Neural progenitor cell (in vitro differentiated cells): ENCODE data around the gene STK24. TPM values are rescaled to one million over a fixed set of nuclear protein-coding genes. Genes with fewer than 3 reads are reported as not detected.

Source experiments
- DNase-seq: peaks from one replicate; pipeline ENCODE4 v3.0.0-alpha.2; 2016; ENCODE audit warnings: low spot score
- H2AFZ ChIP-seq: fragments of 200-600 bp; sonication (generic); replicated peaks from 2 replicates; pipeline ENCODE4 v1.6.1; 2016; ENCODE audit warnings: antibody characterized with exemption
- H3F3A ChIP-seq: fragments of 200-600 bp; sonication (generic); 2 replicates; pipeline ENCODE4 v1.6.1; 2016; ENCODE audit warnings: antibody characterized with exemption, low read depth
- H3K27ac ChIP-seq: fragments of 200-600 bp; sonication (generic); 2 replicates; pipeline ENCODE4 v1.5.1; 2016; ENCODE audit warnings: mild to moderate bottlenecking
- H3K27me3 ChIP-seq: fragments of 200-600 bp; sonication (generic); 2 replicates; pipeline ENCODE4 v1.6.1; 2016; ENCODE audit warnings: mild to moderate bottlenecking, moderate library complexity
- H3K36me3 ChIP-seq: fragments of 200-600 bp; sonication (generic); 2 replicates; pipeline ENCODE4 v1.5.1; 2016
- H3K4me1 ChIP-seq: fragments of 200-600 bp; sonication (generic); 2 replicates; pipeline ENCODE4 v1.6.1; 2016; ENCODE audit warnings: mixed run types
- H3K4me2 ChIP-seq: fragments of 200-600 bp; sonication (generic); 2 replicates; pipeline ENCODE4 v1.6.1; 2016
- H3K4me3 ChIP-seq: fragments of 200-600 bp; sonication (generic); 2 replicates; pipeline ENCODE4 v1.5.1; 2016
- H3K79me2 ChIP-seq: fragments of 200-600 bp; sonication (generic); 2 replicates; pipeline ENCODE4 v1.6.1; 2016; ENCODE audit warnings: low read depth
- H3K9ac ChIP-seq: fragments of 200-600 bp; sonication (generic); 2 replicates; pipeline ENCODE4 v1.6.1; 2016
- H3K9me3 ChIP-seq: fragments of 200-600 bp; sonication (generic); 2 replicates; pipeline ENCODE4 v1.5.1; 2016; ENCODE audit warnings: low read depth
- H4K20me1 ChIP-seq: fragments of 200-600 bp; sonication (generic); 2 replicates; pipeline ENCODE4 v1.6.1; 2016; ENCODE audit warnings: low read depth
- H3K27ac Mint-ChIP-seq: 3 replicates; pipeline ENCODE4 v1.8.0; 2021; ENCODE audit warnings: mixed read lengths
- H3K27me3 Mint-ChIP-seq: 2 replicates; pipeline ENCODE4 v1.8.0; 2022; ENCODE audit warnings: low read depth, mild to moderate bottlenecking, inconsistent platforms, moderate library complexity, mixed read lengths; ENCODE audit not compliant: insufficient read depth
- H3K36me3 Mint-ChIP-seq: 3 replicates; pipeline ENCODE4 v1.8.0; 2021; ENCODE audit warnings: mixed read lengths
- H3K4me1 Mint-ChIP-seq: 3 replicates; pipeline ENCODE4 v1.8.0; 2021; ENCODE audit warnings: mixed read lengths
- H3K4me3 Mint-ChIP-seq: 3 replicates; pipeline ENCODE4 v1.8.0; 2021; ENCODE audit warnings: mild to moderate bottlenecking, moderate library complexity, mixed read lengths
- H3K9me3 Mint-ChIP-seq: 3 replicates; pipeline ENCODE4 v1.8.0; 2020; ENCODE audit warnings: mixed read lengths
- CTCF ChIP-seq: fragments of 200-600 bp; sonication (generic); IDR thresholded peaks from 2 replicates; pipeline ENCODE4 v1.5.1; 2017; ENCODE audit warnings: antibody characterized with exemption, mild to moderate bottlenecking
- EZH2 ChIP-seq: fragments of 200-600 bp; sonication (generic); IDR thresholded peaks from 2 replicates; pipeline ENCODE4 v1.6.1; 2017; ENCODE audit warnings: antibody characterized with exemption, mild to moderate bottlenecking, moderate library complexity
- EZH2phosphoT487 ChIP-seq: fragments of 200-600 bp; sonication (generic); IDR thresholded peaks from 2 replicates; pipeline ENCODE4 v1.6.1; 2017; ENCODE audit warnings: antibody characterized with exemption
- total RNA-seq: library from RNA; depleted of rRNA; stranded (reverse); fragments of >200 nt; gene quantifications from 2 replicates; pipeline ENCODE4 v1.2.3, GENCODE V29; 2015; ENCODE audit warnings: low replicate concordance

Gene STK24
- total RNA-seq, 1 donor from 2014 or later = 330 TPM

DNA sequence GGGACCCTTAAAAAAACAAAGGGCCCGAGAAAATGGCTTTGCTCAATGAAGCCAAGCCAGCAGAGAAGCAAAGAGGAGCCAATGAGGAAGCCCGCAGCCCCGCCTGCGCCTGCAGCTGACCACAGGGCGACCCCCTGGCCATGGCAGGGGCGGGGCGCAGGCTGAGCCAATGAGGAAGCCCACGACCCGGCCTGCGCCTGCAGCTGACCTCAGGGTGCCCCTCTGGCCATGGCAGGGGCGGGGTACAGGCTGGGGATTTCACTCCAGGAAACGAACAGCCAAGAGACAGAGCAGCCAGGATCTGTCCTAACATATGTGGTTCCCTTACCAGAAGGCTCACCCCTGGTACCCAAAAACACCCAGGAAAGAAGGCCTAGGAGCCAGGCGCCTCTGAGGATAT, 101.4 kb downstream of the STK24 start:
- peaks cover 49% of the 10 kb centered on the region for H3K4me1 Mint-ChIP-seq
- TF ChIP-seq EZH2 = no peak
- TF ChIP-seq EZH2phosphoT487 = no peak
- TF ChIP-seq CTCF = no peak
- H3K4me1 ChIP-seq = peaks cover 49% of the 10 kb centered on the region
- peak overlapping the region; percentile 67 for H3K4me2 ChIP-seq
- no peaks in the 10 kb centered on the region for H3K9me3 ChIP-seq
- no peak overlapping the region for H3K27ac Mint-ChIP-seq
- no peaks in the 10 kb centered on the region for H3K36me3 ChIP-seq
- H3K4me3 Mint-ChIP-seq = no peak overlapping the region
- peaks cover 72% of the 10 kb centered on the region for H3K79me2 ChIP-seq
- H3K36me3 Mint-ChIP-seq = peaks cover 42% of the 10 kb centered on the region
- peaks cover 32% of the 10 kb centered on the region for H3F3A ChIP-seq
- H3K4me3 ChIP-seq = no peak overlapping the region
- DNase-seq = peak; percentile 93
- no peaks in the 10 kb centered on the region for H3K27me3 ChIP-seq
- H3K9ac ChIP-seq = no peak overlapping the region
- H3K27me3 Mint-ChIP-seq = peaks cover 4% of the 10 kb centered on the region
- peaks cover 75% of the 10 kb centered on the region for H4K20me1 ChIP-seq
- H3K9me3 Mint-ChIP-seq = no peaks in the 10 kb centered on the region
- H2AFZ ChIP-seq = no peak overlapping the region
- no peak overlapping the region for H3K27ac ChIP-seq

DNA sequence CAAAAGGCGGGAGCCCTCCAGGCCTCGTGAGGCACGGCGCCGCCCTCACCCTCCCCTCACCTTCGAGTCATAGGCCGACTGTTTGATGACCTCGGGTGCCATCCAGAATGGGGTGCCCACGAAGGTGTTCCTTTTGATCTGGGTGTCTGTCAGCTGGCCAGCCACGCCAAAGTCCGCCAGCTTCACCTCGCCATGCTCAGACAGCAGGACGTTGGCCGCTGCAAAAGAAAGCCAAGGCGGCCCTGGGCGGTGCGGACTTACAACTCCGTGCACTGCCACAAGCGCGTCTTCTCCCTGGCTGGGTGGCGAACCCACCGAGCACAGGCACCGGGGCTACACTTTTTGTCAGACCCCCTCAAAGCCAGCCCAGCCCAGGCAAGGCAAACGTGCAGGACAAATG, 102.1 kb downstream of the STK24 start:
- Histone ChIP-seq H3K4me1 (peaks cover 41% of the 10 kb centered on the region), H2AFZ (no peak overlapping the region), H4K20me1 (peaks cover 75% of the 10 kb centered on the region), H3K36me3 (no peaks in the 10 kb centered on the region), H3F3A (peaks cover 26% of the 10 kb centered on the region), H3K27ac (no peak overlapping the region), H3K27me3 (no peaks in the 10 kb centered on the region), H3K4me2 (peak overlapping the region; percentile 67), H3K9ac (no peak overlapping the region), H3K9me3 (no peaks in the 10 kb centered on the region), H3K79me2 (peaks cover 71% of the 10 kb centered on the region), H3K4me3 (no peak overlapping the region)
- no peak overlapping the region for H3K4me3 Mint-ChIP-seq
- no peaks in the 10 kb centered on the region for H3K9me3 Mint-ChIP-seq
- peaks cover 4% of the 10 kb centered on the region for H3K27me3 Mint-ChIP-seq
- peaks cover 43% of the 10 kb centered on the region for H3K36me3 Mint-ChIP-seq
- TF ChIP-seq CTCF (no peak), EZH2phosphoT487 (no peak), EZH2 (no peak)
- no peak overlapping the region for H3K27ac Mint-ChIP-seq
- H3K4me1 Mint-ChIP-seq = peaks cover 46% of the 10 kb centered on the region
- DNase-seq = no peak

DNA sequence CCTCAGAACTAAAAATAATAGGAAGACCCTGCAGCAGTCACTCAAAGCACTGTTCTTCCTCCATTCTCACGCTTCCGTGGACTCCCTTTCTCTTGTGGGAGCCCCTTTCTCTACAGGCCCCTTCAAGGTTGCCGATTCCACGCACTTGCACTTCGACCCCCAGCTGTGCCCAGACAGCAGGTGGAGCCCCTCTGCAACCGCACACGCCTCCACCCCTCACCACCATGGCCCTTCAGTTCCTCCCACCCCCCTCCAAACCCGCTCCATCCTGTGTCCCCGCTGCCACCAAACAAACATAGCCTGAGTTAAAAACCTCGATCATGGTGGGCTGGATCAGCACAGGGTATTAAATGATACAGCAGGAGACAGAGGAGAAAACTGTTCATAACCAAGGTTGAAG, 102.6 kb downstream of the STK24 start:
- Histone ChIP-seq H3K36me3 (no peaks in the 10 kb centered on the region), H2AFZ (no peak overlapping the region), H3K9me3 (no peaks in the 10 kb centered on the region), H3K4me3 (no peak overlapping the region), H3K4me2 (no peak overlapping the region), H3K27ac (no peak overlapping the region), H3K79me2 (peaks cover 70% of the 10 kb centered on the region), H4K20me1 (peaks cover 75% of the 10 kb centered on the region), H3K4me1 (peaks cover 36% of the 10 kb centered on the region), H3F3A (peaks cover 21% of the 10 kb centered on the region), H3K9ac (no peak overlapping the region), H3K27me3 (no peaks in the 10 kb centered on the region)
- Mint-ChIP-seq H3K9me3 (no peaks in the 10 kb centered on the region), H3K4me3 (no peak overlapping the region), H3K27me3 (peaks cover 4% of the 10 kb centered on the region), H3K27ac (peak overlapping the region; percentile 55), H3K36me3 (peaks cover 43% of the 10 kb centered on the region), H3K4me1 (peaks cover 41% of the 10 kb centered on the region)
- no peak for DNase-seq
- no peak for TF ChIP-seq EZH2
- TF ChIP-seq EZH2phosphoT487 = no peak
- no peak for TF ChIP-seq CTCF
